Measurements from ENCODE around the gene CCBE1. TPM values are rescaled to one million over a fixed set of nuclear protein-coding genes. Genes with fewer than 3 reads are reported as not detected.

CCBE1 gene
- total RNA-seq, 3 donors from 2014 or later (not counting 1 experiment from before 2014, with no cell fraction given) = 0.05 TPM; not detected in 2

DNA sequence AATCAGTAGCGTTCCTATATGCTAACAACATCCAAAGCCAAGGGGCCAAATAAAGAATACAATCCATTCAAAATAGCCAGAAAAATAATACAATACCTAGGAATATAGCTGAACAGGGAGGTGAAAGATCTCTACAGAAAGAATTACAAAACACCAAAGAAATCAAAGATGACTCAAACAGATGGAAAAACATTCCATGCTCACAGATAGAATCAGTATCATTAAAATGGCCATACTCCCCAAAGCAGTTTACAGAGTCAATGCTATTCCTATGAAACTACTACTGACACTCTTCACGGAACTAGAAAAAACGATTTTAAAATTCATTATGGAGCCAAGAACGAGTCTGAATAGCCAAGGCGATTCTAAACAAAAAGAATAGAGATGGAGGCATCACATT lies 57.4 kb downstream of the CCBE1 start:
- no peak for ATAC-seq
- intact Hi-C loops (cut with micrococcal nuclease) = no loop called here
- H3K27me3 Mint-ChIP-seq (ENCODE audit: low read depth in 2 of 2) = peaks cover 0 to 6% of the 10 kb centered on the region in 2 donors

GRCh38 chr18:59639136-59639535 lies 58.1 kb downstream of the CCBE1 start:
- TF ChIP-seq, protein P1, sequence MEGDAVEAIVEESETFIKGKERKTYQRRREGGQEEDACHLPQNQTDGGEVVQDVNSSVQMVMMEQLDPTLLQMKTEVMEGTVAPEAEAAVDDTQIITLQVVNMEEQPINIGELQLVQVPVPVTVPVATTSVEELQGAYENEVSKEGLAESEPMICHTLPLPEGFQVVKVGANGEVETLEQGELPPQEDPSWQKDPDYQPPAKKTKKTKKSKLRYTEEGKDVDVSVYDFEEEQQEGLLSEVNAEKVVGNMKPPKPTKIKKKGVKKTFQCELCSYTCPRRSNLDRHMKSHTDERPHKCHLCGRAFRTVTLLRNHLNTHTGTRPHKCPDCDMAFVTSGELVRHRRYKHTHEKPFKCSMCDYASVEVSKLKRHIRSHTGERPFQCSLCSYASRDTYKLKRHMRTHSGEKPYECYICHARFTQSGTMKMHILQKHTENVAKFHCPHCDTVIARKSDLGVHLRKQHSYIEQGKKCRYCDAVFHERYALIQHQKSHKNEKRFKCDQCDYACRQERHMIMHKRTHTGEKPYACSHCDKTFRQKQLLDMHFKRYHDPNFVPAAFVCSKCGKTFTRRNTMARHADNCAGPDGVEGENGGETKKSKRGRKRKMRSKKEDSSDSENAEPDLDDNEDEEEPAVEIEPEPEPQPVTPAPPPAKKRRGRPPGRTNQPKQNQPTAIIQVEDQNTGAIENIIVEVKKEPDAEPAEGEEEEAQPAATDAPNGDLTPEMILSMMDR (IDR thresholded peaks at IDR 0.05) = no peak
- Histone ChIP-seq H3K4me1 (ENCODE audit: control insufficient read depth, insufficient read depth, low read length) (no peaks in the 10 kb centered on the region), H3K27ac (ENCODE audit: low read length) (no peak overlapping the region), H3K4me3 (ENCODE audit: low read length) (no peak overlapping the region), H3K9me3 (ENCODE audit: control insufficient read depth, insufficient read depth, low read length) (no peaks in the 10 kb centered on the region), H3K27me3 (ENCODE audit: control insufficient read depth, insufficient read depth, low read length) (no peaks in the 10 kb centered on the region), H3K36me3 (ENCODE audit: control insufficient read depth, insufficient read depth, low read length) (no peaks in the 10 kb centered on the region)
- Mint-ChIP-seq H3K4me3 (no peak overlapping the region), H3K27me3 (ENCODE audit: low read depth in 2 of 2) (peaks cover 0 to 6% of the 10 kb centered on the region in 2 donors), H3K9me3 (peaks cover 0 to 4% of the 10 kb centered on the region in 2 donors), H3K27ac (no peak overlapping the region), H3K4me1 (no peaks in the 10 kb centered on the region), H3K36me3 (no peaks in the 10 kb centered on the region)
- DNase-seq (no peak), ATAC-seq (no peak)
- intact Hi-C loops (cut with micrococcal nuclease) = no loop called here
- 69% methylated on average over 2 of the region's 2 CpGs for WGBS (ENCODE audit: insufficient coverage)

More for the DNA sequence above, 57.4 kb downstream of the CCBE1 start:
- Histone ChIP-seq H3K9me3 (ENCODE audit: control insufficient read depth, insufficient read depth, low read length) (no peaks in the 10 kb centered on the region), H3K4me3 (ENCODE audit: low read length) (no peak overlapping the region), H3K36me3 (ENCODE audit: control insufficient read depth, insufficient read depth, low read length) (no peaks in the 10 kb centered on the region), H3K4me1 (ENCODE audit: control insufficient read depth, insufficient read depth, low read length) (no peaks in the 10 kb centered on the region), H3K27ac (ENCODE audit: low read length) (no peak overlapping the region), H3K27me3 (ENCODE audit: control insufficient read depth, insufficient read depth, low read length) (no peaks in the 10 kb centered on the region)
- Mint-ChIP-seq H3K9me3 (peaks cover 0 to 4% of the 10 kb centered on the region in 2 donors), H3K36me3 (no peaks in the 10 kb centered on the region), H3K4me1 (no peaks in the 10 kb centered on the region), H3K4me3 (no peak overlapping the region), H3K27ac (no peak overlapping the region)
- TF ChIP-seq, protein P1 (IDR thresholded peaks at IDR 0.05) = no peak
- no peak for DNase-seq
- WGBS (ENCODE audit: insufficient coverage) = 53% methylated on average over 4 of the region's 5 CpGs

DNA sequence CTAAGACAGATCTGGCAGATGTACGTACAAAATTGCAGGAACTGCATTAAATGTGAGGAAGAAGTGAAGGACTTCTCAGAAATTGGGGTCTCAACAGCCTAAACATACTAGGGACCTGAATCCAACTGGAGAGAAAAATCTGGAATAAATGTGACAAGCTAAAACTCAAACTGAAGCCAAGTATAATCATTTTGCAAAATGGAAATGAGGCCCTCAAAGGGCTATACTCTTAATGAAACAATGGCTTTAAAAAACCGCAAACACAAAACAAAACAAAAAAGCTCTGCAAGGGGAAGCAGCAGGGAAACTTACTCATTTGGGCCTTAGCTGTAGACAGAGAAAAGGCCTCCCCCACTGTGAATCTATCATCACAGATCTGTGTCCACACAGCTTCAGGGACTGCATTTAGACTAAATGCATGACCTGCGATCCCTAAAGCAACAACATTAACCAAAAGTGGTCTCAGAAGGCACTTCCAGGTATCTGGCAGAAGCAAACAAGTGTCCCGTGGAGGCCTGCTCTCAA lies 63.2 kb downstream of the CCBE1 start:
- Mint-ChIP-seq H3K36me3 (no peaks in the 10 kb centered on the region), H3K4me1 (no peaks in the 10 kb centered on the region), H3K27ac (no peak overlapping the region), H3K4me3 (no peak overlapping the region), H3K9me3 (no peaks in the 10 kb centered on the region), H3K27me3 (ENCODE audit: low read depth in 2 of 2) (no peaks in the 10 kb centered on the region)
- TF ChIP-seq, protein P1 (IDR thresholded peaks at IDR 0.05) = no peak
- intact Hi-C loops (cut with micrococcal nuclease) = no loop called here
- ATAC-seq (no peak), DNase-seq (no peak)
- no peaks in the 10 kb centered on the region for H3K36me3 ChIP-seq (ENCODE audit: control insufficient read depth, insufficient read depth, low read length)
- no peaks in the 10 kb centered on the region for H3K9me3 ChIP-seq (ENCODE audit: control insufficient read depth, insufficient read depth, low read length)
- 92% methylated on average over 4 of the region's 4 CpGs for WGBS (ENCODE audit: insufficient coverage)
- no peak overlapping the region for H3K4me3 ChIP-seq (ENCODE audit: low read length)
- H3K4me1 ChIP-seq (ENCODE audit: control insufficient read depth, insufficient read depth, low read length) = no peaks in the 10 kb centered on the region
- H3K27ac ChIP-seq (ENCODE audit: low read length) = no peak overlapping the region
- H3K27me3 ChIP-seq (ENCODE audit: control insufficient read depth, insufficient read depth, low read length) = no peaks in the 10 kb centered on the region

DNA sequence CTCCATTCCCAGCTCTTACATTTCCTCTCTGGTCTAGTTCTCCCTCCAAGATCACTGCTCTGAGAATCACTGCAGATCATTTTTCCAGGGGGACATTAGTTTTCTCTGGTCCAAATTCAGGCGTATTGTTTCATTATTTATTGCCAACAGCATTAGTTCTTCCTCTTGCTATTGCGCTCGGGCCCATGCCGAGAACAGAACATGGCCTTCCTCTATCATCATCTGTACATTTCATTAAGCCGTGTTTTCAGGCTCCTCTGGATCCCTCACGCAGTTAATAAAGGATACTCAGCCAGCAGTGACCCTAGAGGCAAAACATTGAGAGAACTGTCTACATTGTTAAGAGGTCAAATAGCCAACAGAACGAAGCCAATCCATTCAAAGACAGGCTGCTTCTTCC lies 63.9 kb downstream of the CCBE1 start:
- Histone ChIP-seq H3K4me3 (ENCODE audit: low read length) (no peak overlapping the region), H3K27ac (ENCODE audit: low read length) (no peak overlapping the region), H3K9me3 (ENCODE audit: control insufficient read depth, insufficient read depth, low read length) (no peaks in the 10 kb centered on the region), H3K27me3 (ENCODE audit: control insufficient read depth, insufficient read depth, low read length) (no peaks in the 10 kb centered on the region), H3K4me1 (ENCODE audit: control insufficient read depth, insufficient read depth, low read length) (no peaks in the 10 kb centered on the region), H3K36me3 (ENCODE audit: control insufficient read depth, insufficient read depth, low read length) (no peaks in the 10 kb centered on the region)
- TF ChIP-seq, protein P1 (IDR thresholded peaks at IDR 0.05) = no peak
- H3K4me1 Mint-ChIP-seq = no peaks in the 10 kb centered on the region
- no peaks in the 10 kb centered on the region for H3K36me3 Mint-ChIP-seq
- no peaks in the 10 kb centered on the region for H3K27me3 Mint-ChIP-seq (ENCODE audit: low read depth in 2 of 2)
- H3K4me3 Mint-ChIP-seq = no peak overlapping the region
- H3K9me3 Mint-ChIP-seq = no peaks in the 10 kb centered on the region
- 91% methylated on average over 6 of the region's 7 CpGs for WGBS (ENCODE audit: insufficient coverage)
- ATAC-seq (no peak), DNase-seq (no peak)
- no peak overlapping the region for H3K27ac Mint-ChIP-seq
- intact Hi-C loops (cut with micrococcal nuclease) = no loop called here

Measured in natural killer cell (primary cell).